WI38 (cell line): ENCODE results near the gene YTHDF2.
"Not testable (repeated sequence)": the region's sequence is repeated elsewhere in the genome, so short reads cannot be mapped to it uniquely, and the experiment has no call there.

ENCODE experiments used
- H3K4me3 ChIP-seq: 2 replicates; pipeline ENCODE4 v1.5.1; 2011; ENCODE audit warnings: low read depth, mild to moderate bottlenecking, control low read depth, low read length
- CTCF ChIP-seq: IDR thresholded peaks from 2 replicates; pipeline ENCODE4 v1.5.1; 2012; ENCODE audit warnings: low read depth, mild to moderate bottlenecking, control low read depth, low read length

YTHDF2 gene

GRCh38 chr1:28736450-28737306, at the start of gene YTHDF2:
Gene YTHDF2 (plus strand): TSS chr1:28736940. CDS start chr1:28737121, 181 bp downstream.
- H3K4me3 ChIP-seq, result peak within 1 kb of the TSS; percentile 95
- peak; percentile 71 for TF ChIP-seq CTCF

GRCh38 chr1:28691627-28692026, 45.1 kb upstream of the YTHDF2 start:
- not testable (repeated sequence) for H3K4me3 ChIP-seq

GRCh38 chr1:28703629-28704028, 33.1 kb upstream of the YTHDF2 start:
- no peak for TF ChIP-seq CTCF
- H3K4me3 ChIP-seq, result no peak overlapping the region

- H3K4me3 ChIP-seq, result no peak overlapping the region
- no peak for TF ChIP-seq CTCF
These were observed 20.4 kb upstream of the YTHDF2 start for GRCh38 chr1:28716336-28716735.

- TF ChIP-seq CTCF, result no peak
- no peak overlapping the region for H3K4me3 ChIP-seq
These were observed 18.6 kb upstream of the YTHDF2 start for GRCh38 chr1:28718166-28718565.

- no peak for TF ChIP-seq CTCF
- H3K4me3 ChIP-seq, result no peak overlapping the region
These were observed 18.0 kb upstream of the YTHDF2 start for GRCh38 chr1:28718586-28719331.

GRCh38 chr1:28719332-28719619, 17.5 kb upstream of the YTHDF2 start:
- H3K4me3 ChIP-seq, result no peak overlapping the region
- TF ChIP-seq CTCF, result no peak
